NCI-H1105 (cell line): ENCODE measurements around the gene ZNF274.
A peak's percentile ranks its signal among the peaks of the same experiment; 100 is the strongest.
"Not testable (repeated sequence)": the region's sequence is repeated elsewhere in the genome, so short reads cannot be mapped to it uniquely, and the experiment has no call there.

Source experiments
- DNase-seq: peaks from one replicate; lab custom pipeline; 2025; lab: John Stamatoyannopoulos, UW

Gene ZNF274

DNA sequence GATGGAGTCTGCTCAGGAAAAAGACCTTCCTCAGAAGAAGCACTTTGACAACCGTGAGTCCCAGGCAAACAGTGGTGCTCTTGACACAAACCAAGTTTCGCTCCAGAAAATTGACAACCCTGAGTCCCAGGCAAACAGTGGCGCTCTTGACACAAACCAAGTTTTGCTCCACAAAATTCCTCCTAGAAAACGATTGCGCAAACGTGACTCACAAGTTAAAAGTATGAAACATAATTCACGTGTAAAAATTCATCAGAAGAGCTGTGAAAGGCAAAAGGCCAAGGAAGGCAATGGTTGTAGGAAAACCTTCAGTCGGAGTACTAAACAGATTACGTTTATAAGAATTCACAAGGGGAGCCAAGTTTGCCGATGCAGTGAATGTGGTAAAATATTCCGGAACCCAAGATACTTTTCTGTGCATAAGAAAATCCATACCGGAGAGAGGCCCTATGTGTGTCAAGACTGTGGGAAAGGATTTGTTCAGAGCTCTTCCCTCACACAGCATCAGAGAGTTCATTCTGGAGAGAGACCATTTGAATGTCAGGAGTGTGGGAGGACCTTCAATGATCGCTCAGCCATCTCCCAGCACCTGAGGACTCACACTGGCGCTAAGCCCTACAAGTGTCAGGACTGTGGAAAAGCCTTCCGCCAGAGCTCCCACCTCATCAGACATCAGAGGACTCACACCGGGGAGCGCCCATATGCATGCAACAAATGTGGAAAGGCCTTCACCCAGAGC, 29.6 kb downstream of the ZNF274 start:
- no peak for DNase-seq

- no peak for DNase-seq
Observed at GRCh38 chr19:58213075-58213369, 30.2 kb downstream of the ZNF274 start.

DNA sequence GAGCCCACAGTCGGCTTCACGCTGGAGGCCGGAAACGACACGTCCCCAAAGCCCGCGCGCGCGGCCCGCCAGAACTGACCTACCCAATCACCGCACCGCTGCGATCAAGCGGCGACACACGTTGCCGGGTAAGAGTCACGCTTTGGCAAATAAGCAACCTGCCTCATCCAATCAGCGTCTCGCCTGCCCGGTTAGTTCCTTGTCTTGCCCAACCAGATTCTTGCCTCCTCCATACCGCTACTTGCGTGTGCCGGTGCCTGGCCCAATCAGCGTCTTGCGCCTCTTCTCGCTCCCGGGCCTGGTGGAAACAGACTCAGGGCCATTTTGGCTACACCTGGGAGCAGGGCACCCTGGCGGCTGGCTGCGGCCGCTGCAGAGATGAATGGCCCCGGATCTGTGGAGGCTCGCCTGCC, 34.2 kb downstream of the ZNF274 start:
- DNase-seq, result no peak

- no peak for DNase-seq
Observed at GRCh38 chr19:58217607-58218391, 34.9 kb downstream of the ZNF274 start.

GRCh38 chr19:58218899-58219298, 36.0 kb downstream of the ZNF274 start:
- DNase-seq, result no peak

DNA sequence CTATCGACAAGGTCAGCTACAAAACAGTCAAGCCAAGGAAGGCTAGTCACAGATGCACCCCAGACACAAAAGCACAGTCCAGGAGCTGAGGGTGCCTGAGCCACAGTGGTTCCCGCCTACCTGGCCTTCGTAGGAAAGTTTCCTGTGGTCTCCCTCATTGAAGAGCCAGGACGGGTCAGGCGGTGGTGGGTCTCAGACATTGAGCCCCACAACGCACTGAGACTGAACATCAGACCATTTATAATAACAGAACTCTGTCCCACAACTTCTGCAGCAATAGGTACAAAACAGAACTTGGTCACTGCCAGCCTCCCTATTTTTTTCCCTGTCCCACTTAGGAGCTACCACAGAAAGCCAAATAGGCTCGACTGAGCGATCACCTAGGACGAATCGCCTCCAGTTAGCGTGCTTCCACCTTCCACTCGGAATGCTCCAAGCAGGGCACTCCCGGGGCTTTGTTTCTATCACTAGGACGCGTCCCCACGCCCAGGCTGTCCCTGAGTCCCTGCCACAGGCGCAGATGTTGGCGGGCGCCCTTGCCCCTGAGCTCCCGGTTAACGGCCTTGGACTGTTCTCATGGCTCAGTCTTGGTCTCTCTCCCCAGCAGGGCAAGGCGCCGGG, 45.2 kb downstream of the ZNF274 start:
- no peak for DNase-seq

GRCh38 chr19:58228585-58229254, 45.9 kb downstream of the ZNF274 start, which contains the start of gene ZNF544:
ZNF544 (plus strand) TSS chr19:58228914; CDS start chr19:58244024, 15,110 bp downstream.
- DNase-seq, result peak; percentile 62

- DNase-seq, result peak; percentile 4
Observed at GRCh38 chr19:58229255-58229639, 46.4 kb downstream of the ZNF274 start.

DNA sequence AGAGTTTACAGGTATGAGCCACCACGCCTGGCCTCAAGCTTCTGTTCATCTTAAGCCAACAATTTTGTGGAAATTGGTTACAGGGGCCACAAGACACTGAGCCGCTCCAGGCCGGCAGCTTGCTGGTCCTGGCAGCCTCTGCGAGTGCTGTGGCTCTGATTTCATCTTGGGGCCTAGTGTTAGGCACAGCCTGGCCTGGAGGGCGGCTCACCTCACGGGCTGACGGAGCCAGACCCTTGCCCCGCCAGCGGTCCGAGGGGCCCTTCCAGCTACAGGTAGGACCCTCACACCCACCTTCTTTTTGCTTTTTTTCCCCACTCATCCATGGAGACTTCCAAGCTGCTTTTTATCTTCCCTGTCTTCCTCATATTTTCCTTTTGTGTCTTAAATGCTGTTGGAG, 54.5 kb downstream of the ZNF274 start:
- no peak for DNase-seq

DNA sequence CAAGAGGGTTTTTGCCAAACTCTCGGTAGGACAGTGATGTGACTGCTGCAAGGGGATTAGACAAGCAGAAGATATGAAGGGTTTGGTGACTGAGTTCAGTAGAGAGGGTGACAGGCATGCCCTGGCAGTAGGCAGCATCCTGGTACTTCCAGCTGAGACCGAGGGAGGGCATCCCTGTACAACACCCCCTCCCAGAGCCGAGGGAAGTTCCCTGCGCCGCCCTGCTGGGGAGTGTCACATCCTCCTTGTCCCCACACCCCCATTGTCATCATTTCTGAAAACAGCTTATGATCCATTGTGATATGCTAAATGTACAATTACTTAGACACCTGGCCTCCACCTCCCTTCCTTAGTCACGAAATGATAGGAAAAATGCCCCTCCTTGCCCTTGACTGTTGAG, 60.5 kb downstream of the ZNF274 start:
- no peak for DNase-seq

DNA sequence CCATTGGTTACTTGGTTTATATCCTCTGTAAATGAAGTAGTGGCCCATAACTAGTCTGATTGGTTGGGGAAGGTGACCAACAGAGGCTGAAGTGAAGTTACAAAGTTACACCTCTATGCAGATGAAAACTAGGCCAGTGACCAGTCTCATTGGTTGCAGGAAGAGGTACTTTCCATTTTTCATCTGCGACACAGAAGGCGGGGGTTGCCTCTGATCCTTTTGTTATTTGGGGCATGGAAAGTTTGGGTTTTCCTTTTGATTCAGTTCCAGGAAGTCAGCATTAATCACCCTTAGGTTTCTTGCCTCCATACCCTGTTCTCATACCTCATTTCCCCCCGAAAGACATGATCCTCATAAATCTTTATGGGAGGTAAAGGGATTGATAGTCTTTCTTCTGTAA, 66.0 kb downstream of the ZNF274 start:
- DNase-seq, result no peak

GRCh38 chr19:58252102-58252685, 69.3 kb downstream of the ZNF274 start:
- DNase-seq, result no peak

- not testable (repeated sequence) for DNase-seq
Observed at GRCh38 chr19:58258259-58258658, 75.4 kb downstream of the ZNF274 start.

- no peak for DNase-seq
Observed at GRCh38 chr19:58261600-58261967, 78.7 kb downstream of the ZNF274 start.

GRCh38 chr19:58261968-58262921, 79.4 kb downstream of the ZNF274 start:
- DNase-seq, result no peak

DNA sequence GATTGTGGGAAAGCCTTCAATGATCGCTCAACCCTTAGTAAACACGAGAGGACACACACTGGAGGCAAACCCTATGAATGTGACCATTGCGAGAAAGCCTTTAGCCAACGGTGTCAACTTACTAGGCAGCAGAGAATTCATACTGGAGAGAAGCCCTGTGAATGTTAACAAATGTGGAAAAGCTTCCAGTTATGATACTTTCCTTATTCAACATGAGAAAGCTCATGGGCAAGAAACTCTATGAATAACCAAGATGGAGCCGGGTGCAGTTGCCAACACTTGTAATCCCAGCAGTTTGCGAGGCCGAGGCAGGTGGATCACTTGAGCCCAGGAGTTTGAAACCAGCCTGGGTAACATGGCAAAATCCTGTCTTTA, 80.0 kb downstream of the ZNF274 start:
- DNase-seq, result no peak
